ENCODE measurements around the gene LRRC59.
A peak's percentile ranks its signal among the peaks of the same experiment; 100 is the strongest.
"Not testable (repeated sequence)": the region's sequence is repeated elsewhere in the genome, so short reads cannot be mapped to it uniquely, and the experiment has no call there.

Gene LRRC59

DNA sequence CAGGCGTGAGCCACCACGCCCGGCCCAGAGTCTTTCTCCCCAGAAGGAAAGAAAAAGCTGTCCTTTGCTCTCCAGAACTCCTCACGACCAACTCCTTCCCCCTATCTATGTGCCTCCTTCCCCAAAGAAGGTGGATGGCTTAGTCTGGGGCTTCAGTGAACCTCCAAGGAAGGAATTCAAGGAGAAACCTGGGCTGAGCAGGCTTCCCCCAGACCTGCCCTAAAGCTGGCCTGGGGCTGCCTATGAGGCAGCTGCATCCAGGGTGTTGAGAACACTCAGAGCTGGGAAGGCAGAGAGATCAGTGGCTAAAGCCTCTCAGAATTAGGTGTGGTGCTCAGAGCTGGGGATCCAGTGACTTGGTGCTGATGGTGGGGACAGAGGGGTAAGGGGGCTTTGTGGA, 32.5 kb upstream of the LRRC59 start:
- Mint-ChIP-seq H3K9me3 (no peaks in the 10 kb centered on the region), H3K4me3 (peak overlapping the region in 1 of 3 experiments; percentile 34), H3K4me1 (peaks cover 45% of the 10 kb centered on the region), H3K27ac (peak overlapping the region; percentile 45 to 65 (median 51)), H3K27me3 (ENCODE audit: low read depth) (peaks cover 4% of the 10 kb centered on the region), H3K36me3 (ENCODE audit: low read depth) (no peaks in the 10 kb centered on the region)
- TF ChIP-seq, protein P1, sequence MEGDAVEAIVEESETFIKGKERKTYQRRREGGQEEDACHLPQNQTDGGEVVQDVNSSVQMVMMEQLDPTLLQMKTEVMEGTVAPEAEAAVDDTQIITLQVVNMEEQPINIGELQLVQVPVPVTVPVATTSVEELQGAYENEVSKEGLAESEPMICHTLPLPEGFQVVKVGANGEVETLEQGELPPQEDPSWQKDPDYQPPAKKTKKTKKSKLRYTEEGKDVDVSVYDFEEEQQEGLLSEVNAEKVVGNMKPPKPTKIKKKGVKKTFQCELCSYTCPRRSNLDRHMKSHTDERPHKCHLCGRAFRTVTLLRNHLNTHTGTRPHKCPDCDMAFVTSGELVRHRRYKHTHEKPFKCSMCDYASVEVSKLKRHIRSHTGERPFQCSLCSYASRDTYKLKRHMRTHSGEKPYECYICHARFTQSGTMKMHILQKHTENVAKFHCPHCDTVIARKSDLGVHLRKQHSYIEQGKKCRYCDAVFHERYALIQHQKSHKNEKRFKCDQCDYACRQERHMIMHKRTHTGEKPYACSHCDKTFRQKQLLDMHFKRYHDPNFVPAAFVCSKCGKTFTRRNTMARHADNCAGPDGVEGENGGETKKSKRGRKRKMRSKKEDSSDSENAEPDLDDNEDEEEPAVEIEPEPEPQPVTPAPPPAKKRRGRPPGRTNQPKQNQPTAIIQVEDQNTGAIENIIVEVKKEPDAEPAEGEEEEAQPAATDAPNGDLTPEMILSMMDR (IDR thresholded peaks at IDR 0.05; ENCODE audit: unreplicated experiment in 3 of 3): no peak

DNA sequence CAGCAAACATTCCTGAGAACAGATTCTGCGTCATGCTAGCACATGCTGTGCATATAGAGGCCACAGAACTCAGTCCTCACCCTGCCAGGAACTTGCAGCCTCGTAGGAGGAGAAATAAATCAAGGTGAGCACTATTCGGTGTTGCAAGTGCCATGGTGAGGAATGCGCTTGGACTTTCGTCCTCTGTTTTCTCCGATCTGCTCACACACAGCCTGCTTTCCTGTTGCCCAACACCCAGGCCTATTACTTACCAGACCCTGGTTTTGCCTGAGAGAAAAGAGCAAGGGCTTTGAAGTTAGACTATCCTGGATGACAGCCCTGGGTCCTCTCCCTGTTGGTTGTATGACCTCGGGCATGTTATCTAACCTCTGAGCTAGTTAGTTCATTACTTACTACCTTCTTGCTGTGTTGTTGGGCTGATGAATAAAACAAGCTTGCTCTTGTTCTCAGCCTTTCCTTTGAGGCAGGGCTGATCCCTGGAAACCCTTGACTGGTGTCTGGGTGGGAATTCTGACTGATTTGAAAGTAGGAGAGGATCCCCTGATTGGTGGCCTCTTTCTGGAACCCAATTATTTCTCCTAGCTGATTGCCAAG, 31.6 kb upstream of the LRRC59 start:
- peaks cover 4% of the 10 kb centered on the region for H3K27me3 Mint-ChIP-seq (ENCODE audit: low read depth)
- H3K4me1 Mint-ChIP-seq: peaks cover 50% of the 10 kb centered on the region
- peak overlapping the region; percentile 35 to 78 (median 48) for H3K27ac Mint-ChIP-seq
- no peaks in the 10 kb centered on the region for H3K36me3 Mint-ChIP-seq (ENCODE audit: low read depth)
- TF ChIP-seq, protein P1 (IDR thresholded peaks at IDR 0.05; ENCODE audit: unreplicated experiment in 3 of 3): no peak
- peak overlapping the region in 1 of 3 experiments; percentile 53 for H3K4me3 Mint-ChIP-seq
- no peaks in the 10 kb centered on the region for H3K9me3 Mint-ChIP-seq

DNA sequence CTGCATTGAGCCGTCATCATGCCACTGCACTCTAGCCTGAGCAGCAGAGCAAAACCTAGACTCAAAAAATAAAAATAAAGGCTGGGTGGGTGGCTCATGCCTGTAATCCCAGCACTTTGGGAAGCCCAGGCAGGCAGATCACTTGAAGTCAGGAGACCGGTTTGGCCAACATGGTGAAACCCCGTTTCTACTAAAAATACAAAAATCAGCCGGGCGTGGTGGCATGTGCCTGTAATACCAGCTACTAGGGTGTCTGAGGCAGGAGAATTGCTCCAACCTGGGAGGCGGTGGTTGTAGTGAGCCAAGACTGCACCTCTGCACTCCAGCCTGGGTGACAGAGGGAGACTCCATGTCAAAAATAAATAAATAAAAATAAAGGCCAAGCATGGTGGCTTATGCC, 30.8 kb upstream of the LRRC59 start:
- H3K4me3 Mint-ChIP-seq: peak overlapping the region; percentile 70 to 93 (median 92)
- not testable (repeated sequence) for H3K9me3 Mint-ChIP-seq; H3K36me3 Mint-ChIP-seq (ENCODE audit: low read depth); H3K27me3 Mint-ChIP-seq (ENCODE audit: low read depth)
- peak overlapping the region; percentile 67 to 85 (median 69) for H3K27ac Mint-ChIP-seq
- H3K4me1 Mint-ChIP-seq: peaks cover 56% of the 10 kb centered on the region

DNA sequence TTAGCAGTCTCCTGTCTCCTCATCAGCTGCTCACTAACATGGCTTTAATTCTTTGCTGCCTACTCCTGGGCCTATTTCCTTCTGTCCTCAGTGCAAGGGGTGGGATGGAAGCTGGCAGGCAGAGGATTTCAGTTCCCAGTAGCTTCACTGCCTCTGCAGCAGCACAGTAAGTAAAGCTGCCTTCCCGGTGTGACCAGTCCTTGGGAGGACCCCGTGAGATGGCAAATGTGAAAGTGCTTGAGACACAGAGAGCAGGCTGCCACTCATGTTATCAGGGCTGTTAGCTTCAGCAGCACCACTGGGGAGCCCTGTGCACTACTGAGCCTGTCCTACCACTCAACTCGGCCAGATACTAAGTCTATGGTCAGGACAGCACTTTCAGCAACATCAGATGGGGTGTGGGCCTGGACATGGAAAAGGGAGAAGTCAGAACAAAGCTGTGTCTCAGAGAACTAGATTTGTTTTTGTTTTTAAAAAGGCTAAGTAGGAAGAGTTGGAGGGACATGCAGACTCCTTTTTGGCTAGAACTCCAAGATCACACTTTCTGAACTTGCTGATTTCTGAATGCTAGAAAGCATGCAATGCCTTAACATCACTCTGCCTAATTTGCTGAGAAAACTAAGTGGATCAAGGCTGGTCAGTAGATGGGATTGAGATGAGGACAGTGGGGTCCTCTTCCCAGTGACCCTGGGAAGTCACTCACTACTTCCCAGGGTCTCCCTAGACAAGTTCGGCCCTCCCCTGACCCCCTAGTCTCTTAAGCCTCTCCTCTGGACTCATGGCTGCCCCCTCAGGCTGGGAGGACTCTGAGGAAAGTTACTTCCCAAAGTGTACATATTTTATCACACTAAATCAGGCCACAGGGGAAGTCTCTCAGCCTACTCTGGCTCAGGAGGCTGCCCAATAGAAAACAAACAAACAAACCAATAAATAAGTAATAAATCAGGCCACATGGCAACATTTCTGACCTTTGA, 29.8 kb upstream of the LRRC59 start:
- Mint-ChIP-seq H3K27ac (peak overlapping the region; percentile 85 to 97 (median 91)), H3K27me3 (ENCODE audit: low read depth) (peaks cover 4% of the 10 kb centered on the region), H3K4me3 (peak overlapping the region; percentile 85 to 93 (median 92)), H3K9me3 (no peaks in the 10 kb centered on the region), H3K4me1 (peaks cover 56% of the 10 kb centered on the region), H3K36me3 (ENCODE audit: low read depth) (no peaks in the 10 kb centered on the region)
- TF ChIP-seq, protein P1 (IDR thresholded peaks at IDR 0.05; ENCODE audit: unreplicated experiment in 3 of 3): peak in 2 of 3 experiments; percentile 14 to 33

DNA sequence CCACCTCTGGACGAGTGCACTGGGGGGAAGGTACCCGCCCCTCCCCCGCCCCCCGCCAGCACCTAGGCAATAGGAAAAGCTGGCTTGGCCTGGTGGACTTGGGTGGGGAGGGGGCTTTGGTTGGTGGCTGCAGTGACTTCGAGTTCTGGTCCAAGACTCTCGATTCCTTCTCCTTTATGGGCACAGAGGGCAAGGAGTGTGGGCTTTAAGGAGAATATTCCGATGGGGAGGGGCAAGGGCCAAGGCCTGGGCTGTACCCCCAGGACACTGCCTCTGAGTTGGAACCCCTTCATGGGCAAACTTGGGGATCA, 29.1 kb upstream of the LRRC59 start:
- Mint-ChIP-seq H3K9me3 (peaks cover 2% of the 10 kb centered on the region), H3K4me1 (peaks cover 59% of the 10 kb centered on the region), H3K27me3 (ENCODE audit: low read depth) (peaks cover 4% of the 10 kb centered on the region), H3K4me3 (peak overlapping the region; percentile 85 to 93 (median 92)), H3K27ac (peak overlapping the region; percentile 85 to 97 (median 91)), H3K36me3 (ENCODE audit: low read depth) (no peaks in the 10 kb centered on the region)
- TF ChIP-seq, protein P1 (IDR thresholded peaks at IDR 0.05; ENCODE audit: unreplicated experiment in 3 of 3): no peak

DNA sequence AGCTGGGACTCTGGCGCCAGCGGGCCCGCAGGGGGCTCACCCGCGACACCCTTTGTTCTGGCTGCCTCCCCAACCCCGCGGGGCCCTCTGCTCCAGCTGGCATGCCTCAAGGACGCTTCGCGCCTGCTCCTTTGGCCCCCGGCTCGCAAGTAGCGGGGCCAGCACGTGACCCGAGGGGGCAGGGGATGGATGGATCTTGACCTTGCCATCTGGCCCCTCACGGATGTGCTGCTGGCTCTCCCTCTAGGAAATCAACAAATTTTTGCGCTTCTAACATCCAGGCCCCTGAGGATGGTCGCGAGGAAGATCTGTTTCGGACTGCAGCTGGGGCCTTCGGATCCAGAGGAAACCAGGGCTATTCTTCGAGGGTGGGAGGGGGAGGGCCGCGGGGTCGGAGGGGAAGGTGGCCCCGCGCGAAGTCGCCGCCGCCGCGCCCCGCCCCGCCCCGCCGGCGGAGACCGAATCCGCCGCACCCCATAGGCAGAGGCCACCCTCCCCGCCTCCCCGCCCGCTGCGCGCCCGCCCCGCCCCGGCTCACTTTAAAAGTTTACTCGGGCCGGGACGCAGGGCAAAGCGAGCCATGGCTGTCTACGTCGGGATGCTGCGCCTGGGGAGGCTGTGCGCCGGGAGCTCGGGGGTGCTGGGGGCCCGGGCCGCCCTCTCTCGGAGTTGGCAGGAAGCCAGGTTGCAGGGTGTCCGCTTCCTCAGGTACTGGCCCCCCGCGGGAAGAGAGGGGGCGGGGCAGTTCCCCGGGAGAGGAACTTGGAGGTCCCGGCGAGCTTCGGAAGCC, 28.6 kb upstream of the LRRC59 start, which contains the start of gene ACSF2:
TSS of gene ACSF2 (plus strand) at position 537 of the 790 bp plus-strand sequence. CDS start at position 581, 44 bp downstream.
- H3K36me3 Mint-ChIP-seq (ENCODE audit: low read depth): no peaks in the 10 kb centered on the region
- H3K4me1 Mint-ChIP-seq: peaks cover 54% of the 10 kb centered on the region
- peaks cover 4% of the 10 kb centered on the region for H3K27me3 Mint-ChIP-seq (ENCODE audit: low read depth)
- H3K9me3 Mint-ChIP-seq: peaks cover 2% of the 10 kb centered on the region
- peak within 1 kb of the TSS; percentile 85 to 93 (median 92) for H3K4me3 Mint-ChIP-seq
- peak within 1 kb of the TSS; percentile 85 to 97 (median 91) for H3K27ac Mint-ChIP-seq
- TF ChIP-seq, protein P1 (IDR thresholded peaks at IDR 0.05; ENCODE audit: unreplicated experiment in 3 of 3): no peak

Measured in nephron (organoid).